ENCODE data around the gene ZNF366.

DNA sequence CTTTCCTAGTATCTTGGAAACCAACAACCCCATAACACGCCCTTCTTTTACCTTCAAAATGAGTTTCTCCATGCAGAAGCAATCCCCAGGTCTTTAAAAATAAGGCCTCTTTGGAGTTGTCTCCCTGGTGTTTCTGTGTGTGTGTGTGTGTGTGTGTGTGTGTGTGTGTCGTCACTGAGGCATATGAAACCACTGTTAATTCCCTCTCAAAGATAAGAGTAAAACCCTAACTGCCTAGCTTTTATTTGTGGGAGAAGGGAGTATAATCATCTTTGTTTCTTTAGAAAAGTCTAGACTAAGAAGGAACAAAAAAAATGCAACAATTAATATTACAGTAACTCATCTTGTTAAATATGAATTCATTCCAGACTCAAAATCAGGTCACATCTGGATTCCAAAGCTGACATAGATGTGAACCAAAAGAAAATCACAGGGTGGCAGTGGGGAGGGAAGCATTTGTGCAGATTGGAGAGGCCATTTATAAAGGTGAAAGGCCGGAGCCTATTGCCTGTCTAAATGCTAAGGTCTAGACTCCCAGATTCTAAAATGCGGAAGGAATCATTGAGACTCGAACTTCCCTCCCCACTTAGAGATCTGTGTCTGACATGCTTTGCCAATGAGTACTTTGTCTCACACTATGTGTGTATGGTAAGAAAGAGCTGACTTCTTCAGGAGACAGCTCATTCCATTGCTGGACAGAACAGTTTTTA, 91.4 kb downstream of the ZNF366 start:
- TF ChIP-seq, protein P1, sequence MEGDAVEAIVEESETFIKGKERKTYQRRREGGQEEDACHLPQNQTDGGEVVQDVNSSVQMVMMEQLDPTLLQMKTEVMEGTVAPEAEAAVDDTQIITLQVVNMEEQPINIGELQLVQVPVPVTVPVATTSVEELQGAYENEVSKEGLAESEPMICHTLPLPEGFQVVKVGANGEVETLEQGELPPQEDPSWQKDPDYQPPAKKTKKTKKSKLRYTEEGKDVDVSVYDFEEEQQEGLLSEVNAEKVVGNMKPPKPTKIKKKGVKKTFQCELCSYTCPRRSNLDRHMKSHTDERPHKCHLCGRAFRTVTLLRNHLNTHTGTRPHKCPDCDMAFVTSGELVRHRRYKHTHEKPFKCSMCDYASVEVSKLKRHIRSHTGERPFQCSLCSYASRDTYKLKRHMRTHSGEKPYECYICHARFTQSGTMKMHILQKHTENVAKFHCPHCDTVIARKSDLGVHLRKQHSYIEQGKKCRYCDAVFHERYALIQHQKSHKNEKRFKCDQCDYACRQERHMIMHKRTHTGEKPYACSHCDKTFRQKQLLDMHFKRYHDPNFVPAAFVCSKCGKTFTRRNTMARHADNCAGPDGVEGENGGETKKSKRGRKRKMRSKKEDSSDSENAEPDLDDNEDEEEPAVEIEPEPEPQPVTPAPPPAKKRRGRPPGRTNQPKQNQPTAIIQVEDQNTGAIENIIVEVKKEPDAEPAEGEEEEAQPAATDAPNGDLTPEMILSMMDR (IDR thresholded peaks at IDR 0.05) = no peak
- TF ChIP-seq POLR2A (IDR thresholded peaks at IDR 0.05) = no peak
